Lower leg skin (tissue), 3 donors: ENCODE data around the gene PPP1R11.

Source experiments
- CTCF ChIP-seq, 3 donors: fragments of 450-650 bp; IDR thresholded peaks; one replicate each; pipeline ENCODE4 v1.5.1; 2016; ENCODE audit warnings: antibody characterized with exemption in 3 of 3, mild to moderate bottlenecking in 3 of 3, moderate library complexity in 2 of 3
- POLR2A ChIP-seq, 2 donors: fragments of 450-650 bp; IDR thresholded peaks; one replicate each; pipeline ENCODE4 v1.6.1; 2016 to 2017; ENCODE audit warnings: antibody characterized with exemption in 2 of 2, mild to moderate bottlenecking in 1 of 2, moderate library complexity in 1 of 2

GRCh38 chr6:30104661-30105060, 37.7 kb downstream of the PPP1R11 start:
- TF ChIP-seq CTCF (IDR thresholded peaks at IDR 0.05): no peak
- no peak for TF ChIP-seq POLR2A (IDR thresholded peaks at IDR 0.05)
